GM18526 (cell line): ENCODE results near the gene GAS7.

Experiments used
- POLR2A ChIP-seq: IDR thresholded peaks from 3 replicates; pipeline ENCODE4 v1.6.1; 2011; ENCODE audit not compliant: insufficient read length; ENCODE audit errors: extremely low read depth

GAS7 gene

DNA sequence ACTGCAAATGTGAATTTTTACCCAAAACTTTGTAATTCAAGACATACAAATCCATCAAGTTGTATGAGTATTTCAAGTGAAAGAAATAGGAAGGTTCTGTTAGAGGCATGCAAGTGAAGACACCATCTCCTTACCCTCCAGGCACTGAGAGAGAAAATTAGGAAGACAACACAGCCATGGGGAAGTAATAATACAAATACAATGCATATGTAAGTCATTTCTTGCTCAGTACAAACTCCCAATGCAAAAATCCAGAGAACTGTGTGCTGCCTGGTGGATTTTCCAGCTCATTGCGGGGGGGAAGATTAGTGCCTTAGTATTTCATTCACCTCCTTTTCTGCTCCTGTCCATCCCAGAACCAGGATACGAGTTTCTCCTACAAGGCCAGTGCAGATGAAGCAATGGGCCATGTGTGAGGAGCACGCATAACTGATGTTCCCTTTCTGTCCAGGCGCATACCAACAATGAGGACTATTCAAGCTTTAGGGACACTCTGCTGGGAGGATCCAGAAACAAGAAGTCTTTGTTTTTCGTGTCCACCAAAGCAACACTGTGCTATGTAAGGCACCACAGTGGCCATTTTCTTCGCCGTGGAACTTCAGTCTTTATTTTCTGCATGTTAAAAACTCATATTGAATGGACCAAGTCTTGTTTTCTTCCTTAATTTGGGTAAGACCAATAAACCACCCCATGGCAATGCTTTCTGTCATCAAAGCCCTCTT is 149.6 kb downstream of the GAS7 start:
- TF ChIP-seq POLR2A, result no peak

DNA sequence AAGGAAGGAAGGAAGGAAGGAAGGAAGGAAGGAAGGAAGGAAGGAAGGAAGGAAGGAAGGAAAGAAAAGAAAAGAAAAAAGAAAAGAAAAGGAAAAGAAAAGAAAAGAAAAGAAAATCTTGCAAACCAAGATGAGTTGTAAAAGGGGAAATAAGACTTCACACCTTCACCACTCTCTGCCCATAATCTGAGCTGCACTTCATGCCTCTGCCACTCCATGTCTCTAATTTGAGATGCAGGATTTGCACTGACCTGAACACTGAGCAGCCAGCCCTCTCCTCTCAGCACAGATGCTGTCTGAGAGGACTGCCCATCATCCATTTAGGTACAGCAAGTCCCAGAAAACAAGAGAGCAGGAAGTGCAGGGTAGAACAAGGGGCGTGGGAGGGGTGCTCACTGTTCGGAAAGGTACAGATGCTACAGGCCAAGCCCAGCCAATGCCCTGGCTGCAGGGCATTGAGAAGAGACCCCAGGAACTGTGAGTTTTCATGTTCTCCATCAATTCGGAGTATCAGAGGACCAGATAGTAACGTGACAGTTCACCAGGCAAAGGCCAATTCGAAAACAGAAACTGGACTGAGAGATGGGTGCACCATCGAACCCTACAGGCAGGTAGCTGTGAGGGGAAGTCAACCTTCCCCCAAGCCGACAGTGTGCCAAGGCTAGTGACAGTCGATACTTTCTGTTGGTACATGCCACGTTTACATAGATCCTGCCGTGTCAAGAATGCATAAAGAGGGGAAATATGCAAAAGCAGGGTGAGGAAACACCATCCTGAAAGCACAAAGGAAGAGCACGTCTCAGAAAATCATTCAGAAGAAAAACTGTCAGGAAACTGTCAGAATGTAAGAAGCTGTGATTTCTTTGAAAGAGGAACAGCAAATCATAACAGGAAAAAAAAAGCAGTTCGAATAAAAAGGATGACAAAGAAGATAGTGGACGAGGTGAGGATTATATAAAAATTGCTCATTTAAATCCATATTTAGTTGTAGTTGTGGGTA is 151.3 kb downstream of the GAS7 start:
- TF ChIP-seq POLR2A, result no peak

DNA sequence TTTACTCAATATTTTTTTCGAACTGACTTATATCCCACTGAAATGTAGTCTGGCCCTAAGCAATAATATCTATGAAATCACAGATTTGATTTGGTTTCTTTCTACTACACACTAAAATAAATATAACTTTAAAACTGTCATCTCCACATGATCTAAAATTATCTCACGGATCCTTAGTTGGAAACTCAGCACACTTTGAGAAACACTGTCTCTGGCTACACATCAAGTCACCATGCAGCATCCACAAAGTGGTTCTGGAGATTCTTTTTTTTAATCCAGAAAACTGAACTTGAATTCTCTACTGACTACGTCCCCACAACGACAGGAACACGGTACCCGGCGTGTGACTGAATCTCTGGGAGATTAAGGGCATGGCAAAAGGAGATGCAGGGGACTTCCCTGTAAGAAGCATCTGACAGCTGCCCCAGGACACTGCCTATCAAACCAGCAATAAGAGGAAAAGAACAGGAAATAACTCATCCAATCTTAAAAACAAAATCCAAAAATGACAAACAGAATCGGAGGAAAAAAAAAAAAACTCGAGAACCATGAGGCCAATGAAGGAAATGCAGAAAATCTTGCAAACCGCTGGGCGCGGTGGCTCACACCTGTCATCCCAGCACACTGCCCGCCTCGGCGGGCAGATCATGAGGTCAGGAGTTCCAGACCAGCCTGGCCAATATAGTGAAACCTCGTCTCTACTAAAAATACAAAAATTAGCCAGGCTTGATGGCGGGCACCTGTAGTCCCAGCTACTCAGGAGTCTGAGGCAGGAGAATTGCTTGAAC is 152.3 kb downstream of the GAS7 start:
- no peak for TF ChIP-seq POLR2A

DNA sequence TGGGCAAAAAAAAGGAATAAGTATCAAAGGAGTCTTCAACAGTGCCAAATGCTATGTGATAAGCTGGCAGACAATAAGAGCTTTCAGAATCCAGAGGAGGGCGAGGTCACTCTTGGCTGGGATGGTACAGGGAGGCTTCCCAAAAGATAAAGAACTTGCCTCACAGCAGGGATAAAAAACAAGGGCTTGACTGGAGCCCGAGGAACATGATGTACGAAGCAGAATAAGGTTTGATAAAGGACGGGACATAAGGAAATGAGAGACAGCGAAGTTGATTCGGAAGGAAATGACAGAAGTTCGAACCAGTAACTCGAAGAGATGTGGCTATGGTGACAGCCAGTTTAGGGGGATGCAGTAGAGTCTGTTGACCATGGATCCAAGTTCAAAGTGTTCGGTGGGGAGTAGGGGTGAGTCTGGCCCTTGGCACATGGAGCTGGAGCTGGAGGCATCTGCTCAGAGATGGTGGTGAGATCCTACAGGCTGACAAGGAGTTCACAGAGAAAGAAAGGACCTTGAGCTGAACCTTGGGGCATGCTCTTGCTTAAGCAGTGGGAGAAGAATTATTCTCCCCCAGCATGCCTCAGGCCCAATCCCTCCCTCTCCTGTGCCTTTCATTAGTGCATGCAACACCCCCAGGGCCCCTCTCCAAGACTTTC is 155.7 kb downstream of the GAS7 start:
- TF ChIP-seq POLR2A, result no peak

DNA sequence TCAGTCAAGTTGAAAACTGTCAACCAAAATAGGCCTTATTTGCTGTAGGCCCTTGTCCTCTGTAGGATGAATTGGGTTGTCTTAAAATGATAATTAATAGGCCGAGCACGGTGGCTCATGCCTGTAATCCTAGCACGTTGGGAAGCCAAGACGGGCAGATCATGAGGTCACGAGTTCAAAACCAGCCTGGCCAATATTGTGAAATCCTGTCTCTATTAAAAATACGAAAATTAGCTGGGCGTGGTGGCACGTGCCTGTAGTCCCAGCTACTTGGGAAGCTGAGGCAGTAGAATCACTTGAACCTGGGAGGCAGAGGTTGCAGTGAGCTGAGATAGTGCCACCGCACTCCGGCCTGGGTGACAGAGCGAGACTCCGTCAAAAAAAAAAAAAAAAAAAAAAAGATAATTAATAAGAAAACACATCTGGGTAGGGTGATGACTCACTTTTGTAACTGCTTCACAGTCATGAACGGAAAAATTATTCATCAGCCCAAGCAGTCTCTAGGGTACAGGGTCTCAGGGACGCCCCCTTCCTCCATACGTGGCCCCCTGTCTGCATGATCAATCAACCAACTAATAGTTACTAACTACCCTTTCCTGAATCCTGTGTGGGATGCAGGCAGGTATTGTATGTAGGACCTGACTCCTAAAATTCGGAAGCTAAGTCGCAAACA is 156.4 kb downstream of the GAS7 start:
- TF ChIP-seq POLR2A, result no peak

DNA sequence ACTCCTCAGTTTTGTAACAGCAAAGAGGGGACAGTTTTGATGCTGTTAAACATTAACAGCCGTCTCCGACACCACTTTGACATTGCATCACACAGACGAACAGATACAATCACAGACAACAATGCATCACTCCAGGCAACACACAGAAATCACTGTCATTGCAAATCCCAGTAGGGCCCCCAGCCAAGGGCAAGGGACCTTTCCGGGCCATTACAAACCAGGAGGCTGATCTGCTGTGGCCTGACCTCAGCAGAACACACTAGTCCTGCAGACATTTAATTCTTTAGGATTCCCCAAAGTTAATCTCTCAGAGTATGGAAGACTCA is 157.2 kb downstream of the GAS7 start:
- TF ChIP-seq POLR2A, result no peak

DNA sequence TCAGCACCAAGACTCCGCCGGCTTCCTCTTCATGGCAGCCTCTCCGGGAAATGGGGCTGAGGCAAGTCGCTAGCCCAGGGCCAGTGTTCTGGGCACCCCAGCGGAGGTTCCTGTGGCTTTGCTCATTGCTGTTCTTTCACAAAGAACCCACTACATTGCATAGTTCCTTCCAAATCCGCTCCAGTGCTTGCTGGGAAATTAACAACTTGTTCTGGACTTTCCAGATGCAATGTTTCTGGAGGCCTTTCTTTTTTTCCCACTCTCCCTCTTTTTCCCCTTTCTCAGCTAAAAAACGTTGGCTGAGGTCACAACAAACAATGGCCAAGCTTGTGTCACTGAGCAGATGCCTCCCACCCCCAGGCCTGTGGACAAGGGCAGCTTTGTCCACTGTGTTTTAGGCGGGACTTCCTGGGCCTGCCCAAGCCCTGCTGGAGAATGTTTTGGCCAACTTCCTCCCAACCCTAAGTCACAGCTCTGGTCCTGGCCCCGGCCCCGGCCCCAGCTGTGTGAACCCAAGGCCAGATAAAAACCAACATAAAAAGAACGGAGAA is 161.8 kb downstream of the GAS7 start:
- TF ChIP-seq POLR2A, result no peak

DNA sequence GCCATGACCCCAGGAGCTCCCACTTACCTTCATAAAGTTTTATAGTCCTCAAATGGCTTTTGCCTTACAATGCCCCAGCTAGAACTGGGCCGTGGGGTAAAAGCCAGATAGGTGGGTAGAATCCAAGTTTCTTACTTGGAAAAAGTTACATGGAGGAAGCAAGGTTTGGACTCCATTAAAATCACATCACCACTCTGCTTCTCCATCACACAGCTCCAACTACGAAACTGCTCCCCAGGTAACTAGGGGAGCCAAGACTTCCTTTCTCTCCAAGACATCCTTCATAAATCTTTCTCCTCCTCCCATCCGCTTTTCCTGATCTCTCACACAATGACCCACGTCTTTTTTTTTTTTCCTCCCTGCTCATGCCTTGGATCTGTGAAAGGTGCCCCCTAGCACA is 162.5 kb downstream of the GAS7 start:
- TF ChIP-seq POLR2A, result no peak

DNA sequence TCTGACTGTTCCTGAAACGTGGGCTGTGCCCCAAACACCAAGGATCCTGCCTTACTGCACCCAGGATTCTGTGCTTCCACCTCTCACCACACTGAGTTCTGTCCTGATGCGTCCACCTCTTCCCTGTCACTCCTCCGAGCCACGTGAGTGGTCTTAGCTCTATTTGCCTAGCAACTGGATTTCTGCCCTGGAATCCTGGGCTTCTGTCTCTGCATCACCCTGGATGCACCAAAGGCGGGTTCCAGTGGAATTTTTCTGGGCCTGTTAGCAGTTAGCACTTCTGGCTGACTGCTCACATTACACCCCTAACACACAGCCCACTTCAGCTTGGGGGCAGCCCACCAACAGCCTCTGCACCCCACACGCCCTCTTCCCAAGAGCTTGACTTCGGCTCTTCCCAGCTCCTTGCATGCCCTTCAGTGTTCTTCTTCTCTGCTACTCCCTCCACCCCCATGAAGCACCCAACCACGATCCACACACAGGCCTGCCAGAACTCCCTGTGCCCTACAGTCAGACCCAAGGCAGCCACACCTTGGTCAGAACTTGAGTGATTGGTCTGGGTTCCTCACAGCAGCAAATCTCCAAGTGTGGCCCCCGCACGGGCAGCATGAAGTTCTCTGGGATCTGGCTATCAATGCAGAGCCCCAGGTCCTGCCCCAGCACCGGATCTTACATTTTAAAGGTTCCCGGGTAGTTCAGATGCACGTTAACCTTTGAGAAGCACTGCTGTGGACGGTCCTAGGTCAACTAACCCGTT is 163.5 kb downstream of the GAS7 start:
- no peak for TF ChIP-seq POLR2A

DNA sequence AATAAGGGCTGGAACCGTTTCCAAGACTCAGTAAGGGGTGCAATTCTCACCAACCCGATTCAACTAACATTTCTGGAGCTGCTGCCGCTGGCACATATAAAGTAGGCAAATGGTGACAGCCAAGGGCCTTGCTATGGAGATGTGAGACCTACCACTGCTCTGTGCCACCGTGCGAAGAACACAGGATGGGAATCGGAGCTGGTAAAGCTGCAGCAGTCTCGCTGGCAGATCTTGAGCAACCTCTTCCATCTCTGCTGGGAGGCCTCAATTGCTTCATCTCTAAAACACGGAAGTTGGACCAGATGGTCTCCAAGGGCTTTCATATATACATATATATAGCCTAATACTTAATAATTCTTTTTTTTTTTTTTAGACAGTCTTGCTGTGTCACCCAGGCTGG is 164.4 kb downstream of the GAS7 start:
- TF ChIP-seq POLR2A, result no peak

DNA sequence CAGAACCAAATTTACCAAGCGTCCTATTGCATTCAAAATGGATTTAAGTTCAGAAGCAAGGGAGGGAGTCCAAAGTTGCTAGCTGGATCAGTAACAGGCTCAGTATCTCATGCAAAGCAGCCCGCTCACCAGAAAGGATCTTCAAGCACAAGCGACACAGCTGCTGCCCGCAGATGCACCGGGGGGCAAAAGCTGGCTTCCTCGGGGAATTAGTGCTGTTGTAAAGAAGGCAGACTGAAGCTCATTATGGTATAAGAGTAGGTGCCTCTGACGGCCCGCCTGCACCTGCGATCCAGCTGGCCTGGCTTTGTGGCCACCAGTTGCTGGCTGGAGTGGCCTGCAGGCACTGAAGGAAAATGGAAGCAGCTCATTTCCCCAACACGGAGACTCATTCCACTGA is 165.0 kb downstream of the GAS7 start:
- no peak for TF ChIP-seq POLR2A

DNA sequence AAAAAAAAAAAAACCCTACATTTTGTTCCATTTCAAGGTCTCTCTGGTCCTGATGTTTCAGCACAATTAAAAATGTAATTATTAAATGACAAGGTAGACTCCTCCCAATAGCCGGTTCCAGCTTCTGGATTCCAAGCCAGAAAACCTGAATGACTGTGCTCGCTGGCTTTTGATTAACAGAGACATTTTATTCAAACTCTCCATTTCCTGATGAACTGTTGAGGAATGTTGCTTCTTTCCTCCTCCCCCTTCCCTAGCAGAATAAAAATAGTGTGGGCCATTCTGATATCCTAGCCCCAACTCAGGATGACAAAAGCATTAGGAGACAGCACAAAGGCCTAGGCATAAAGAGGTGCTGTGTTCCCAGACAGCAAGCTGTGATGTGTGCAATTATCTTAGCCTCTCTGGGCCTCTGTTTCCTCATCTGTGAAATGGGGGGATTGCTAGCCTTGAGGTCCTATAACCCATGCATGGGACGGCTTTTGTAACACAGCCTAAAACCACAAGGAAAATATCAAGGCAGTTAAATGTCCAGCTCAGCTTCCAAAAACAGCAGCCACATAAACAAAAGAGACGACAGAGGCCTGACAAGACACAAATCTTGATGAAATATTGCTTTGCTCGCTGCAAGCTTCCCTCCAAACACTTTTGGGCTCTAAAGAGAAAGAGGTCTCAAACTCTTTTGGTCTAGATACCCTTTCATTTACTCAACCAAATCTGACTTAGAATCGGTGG is 166.1 kb downstream of the GAS7 start:
- TF ChIP-seq POLR2A, result no peak

DNA sequence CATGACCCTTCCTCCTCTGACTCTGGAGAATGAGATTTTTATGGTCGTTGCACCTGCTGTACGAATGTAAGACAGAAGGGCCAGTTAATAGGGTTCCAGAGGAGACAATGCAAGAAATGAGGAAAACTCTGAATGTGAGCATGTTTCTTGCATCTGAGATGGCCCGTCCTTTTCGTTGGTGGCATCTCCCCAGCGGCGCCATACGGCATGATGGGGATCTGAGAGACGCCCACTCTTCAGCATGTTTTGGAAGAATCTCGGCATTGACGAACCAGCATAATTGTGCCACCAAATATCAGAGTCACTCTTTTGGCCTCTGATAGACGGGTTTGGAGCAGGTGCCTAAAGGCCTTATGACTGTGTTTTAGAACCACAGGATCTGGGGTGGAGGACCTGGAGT is 166.8 kb downstream of the GAS7 start:
- TF ChIP-seq POLR2A, result no peak
